Measurements from ENCODE around the gene FILIP1. TPM values are rescaled to one million over a fixed set of nuclear protein-coding genes. Genes with fewer than 3 reads are reported as not detected.

Gene FILIP1
- polyA plus RNA-seq, 1 experiment = 0.44 TPM

DNA sequence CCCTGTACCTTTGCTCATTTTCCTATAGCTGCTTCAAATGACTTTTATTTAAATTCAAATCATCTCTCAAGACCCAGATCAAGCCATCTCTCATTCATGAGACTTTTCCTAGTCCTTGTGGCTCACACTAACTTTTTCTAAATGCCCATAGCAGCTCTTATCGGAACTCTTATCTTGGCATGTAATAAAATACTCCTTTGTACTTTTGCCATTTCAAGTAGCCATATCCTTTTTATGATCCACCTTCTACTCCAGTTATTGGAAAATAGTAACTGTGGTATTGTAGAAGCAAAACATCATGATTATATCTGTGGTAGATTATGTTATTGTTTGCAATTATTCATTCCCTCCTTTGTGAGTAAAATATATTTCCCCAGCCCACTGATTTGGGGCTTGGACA lies 37.6 kb upstream of the FILIP1 start:
- TF ChIP-seq, protein P1, sequence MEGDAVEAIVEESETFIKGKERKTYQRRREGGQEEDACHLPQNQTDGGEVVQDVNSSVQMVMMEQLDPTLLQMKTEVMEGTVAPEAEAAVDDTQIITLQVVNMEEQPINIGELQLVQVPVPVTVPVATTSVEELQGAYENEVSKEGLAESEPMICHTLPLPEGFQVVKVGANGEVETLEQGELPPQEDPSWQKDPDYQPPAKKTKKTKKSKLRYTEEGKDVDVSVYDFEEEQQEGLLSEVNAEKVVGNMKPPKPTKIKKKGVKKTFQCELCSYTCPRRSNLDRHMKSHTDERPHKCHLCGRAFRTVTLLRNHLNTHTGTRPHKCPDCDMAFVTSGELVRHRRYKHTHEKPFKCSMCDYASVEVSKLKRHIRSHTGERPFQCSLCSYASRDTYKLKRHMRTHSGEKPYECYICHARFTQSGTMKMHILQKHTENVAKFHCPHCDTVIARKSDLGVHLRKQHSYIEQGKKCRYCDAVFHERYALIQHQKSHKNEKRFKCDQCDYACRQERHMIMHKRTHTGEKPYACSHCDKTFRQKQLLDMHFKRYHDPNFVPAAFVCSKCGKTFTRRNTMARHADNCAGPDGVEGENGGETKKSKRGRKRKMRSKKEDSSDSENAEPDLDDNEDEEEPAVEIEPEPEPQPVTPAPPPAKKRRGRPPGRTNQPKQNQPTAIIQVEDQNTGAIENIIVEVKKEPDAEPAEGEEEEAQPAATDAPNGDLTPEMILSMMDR (IDR thresholded peaks at IDR 0.05; ENCODE audit: insufficient read depth, low read depth, low read length) = no peak
- ChIA-PET POLR2A (no interaction called here), CTCF (interaction anchor here (2.2 kb wide), 1 partner anchor 264 kb away, joined by 8 read pairs; no protein-coding TSS in a partner anchor)
- Histone ChIP-seq H3K36me3 (ENCODE audit: control insufficient read depth, insufficient read depth, low read length) (no peaks in the 10 kb centered on the region), H3K4me3 (ENCODE audit: low read depth, low read length) (no peak overlapping the region), H3K27me3 (ENCODE audit: control insufficient read depth, insufficient read depth, low read length) (no peaks in the 10 kb centered on the region)
- no peak for DNase-seq (ENCODE audit: low read depth)

DNA sequence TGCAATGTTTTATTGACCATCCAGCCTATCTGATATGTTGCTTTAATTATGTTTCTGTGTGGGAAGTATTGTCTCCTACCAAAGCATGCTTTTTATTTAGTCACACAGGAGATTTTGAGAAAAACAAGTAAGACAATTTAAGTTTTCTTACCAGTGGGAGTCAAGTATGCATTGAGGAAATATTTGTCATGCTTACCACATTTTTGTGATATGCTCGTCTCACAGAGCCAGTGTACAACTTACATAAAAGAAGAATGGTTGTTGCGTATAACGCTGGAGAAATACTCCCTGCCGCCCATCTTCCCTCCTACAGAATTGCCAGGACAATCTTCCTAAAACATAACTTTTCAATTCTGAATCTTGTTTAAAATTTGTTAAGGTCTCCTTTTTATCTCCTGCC lies 37.1 kb upstream of the FILIP1 start:
- Histone ChIP-seq H3K4me3 (ENCODE audit: low read depth, low read length) (no peak overlapping the region), H3K27me3 (ENCODE audit: control insufficient read depth, insufficient read depth, low read length) (no peaks in the 10 kb centered on the region), H3K36me3 (ENCODE audit: control insufficient read depth, insufficient read depth, low read length) (no peaks in the 10 kb centered on the region)
- no peak for DNase-seq (ENCODE audit: low read depth)
- TF ChIP-seq, protein P1 (IDR thresholded peaks at IDR 0.05; ENCODE audit: insufficient read depth, low read depth, low read length) = no peak
- ChIA-PET POLR2A (no interaction called here), CTCF (interaction anchor here (0.8 to 2.2 kb wide), 2 partner anchors 264 to 299 kb away, joined by 3 to 8 read pairs; no protein-coding TSS in a partner anchor)

DNA sequence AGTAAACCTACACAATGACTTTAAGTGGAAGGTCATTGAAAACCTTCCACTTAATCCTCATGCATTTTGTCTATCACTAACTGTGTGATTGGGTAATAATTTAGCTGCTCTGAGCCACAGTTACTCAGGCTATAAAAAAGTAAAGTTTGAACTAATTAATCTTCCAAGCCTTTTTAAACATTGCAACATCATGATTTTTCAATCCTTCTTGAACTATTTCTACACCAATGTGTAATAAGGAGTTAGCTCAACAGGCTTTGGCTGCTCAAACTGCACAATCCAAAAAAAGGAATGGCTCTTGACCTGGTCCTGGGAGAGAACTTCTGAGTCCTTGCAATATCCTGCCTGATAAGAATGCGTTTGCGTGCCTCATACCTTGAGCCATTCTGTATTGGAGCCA lies 34.8 kb upstream of the FILIP1 start:
- DNase-seq (ENCODE audit: low read depth) = no peak
- TF ChIP-seq, protein P1 (IDR thresholded peaks at IDR 0.05; ENCODE audit: insufficient read depth, low read depth, low read length) = no peak
- no peaks in the 10 kb centered on the region for H3K27me3 ChIP-seq (ENCODE audit: control insufficient read depth, insufficient read depth, low read length)
- CTCF ChIA-PET = interaction anchor here (0.7 to 2.5 kb wide), 8 partner anchors 159 to 318 kb away, joined by 3 to 14 read pairs (median 4); partner anchors contain the start of gene COX7A2
- no peaks in the 10 kb centered on the region for H3K36me3 ChIP-seq (ENCODE audit: control insufficient read depth, insufficient read depth, low read length)
- POLR2A ChIA-PET = interaction anchor here (0.7 kb wide), 1 partner anchor 1897 kb away, joined by 6 read pairs; no protein-coding TSS in a partner anchor
- H3K4me3 ChIP-seq (ENCODE audit: low read depth, low read length) = no peak overlapping the region

DNA sequence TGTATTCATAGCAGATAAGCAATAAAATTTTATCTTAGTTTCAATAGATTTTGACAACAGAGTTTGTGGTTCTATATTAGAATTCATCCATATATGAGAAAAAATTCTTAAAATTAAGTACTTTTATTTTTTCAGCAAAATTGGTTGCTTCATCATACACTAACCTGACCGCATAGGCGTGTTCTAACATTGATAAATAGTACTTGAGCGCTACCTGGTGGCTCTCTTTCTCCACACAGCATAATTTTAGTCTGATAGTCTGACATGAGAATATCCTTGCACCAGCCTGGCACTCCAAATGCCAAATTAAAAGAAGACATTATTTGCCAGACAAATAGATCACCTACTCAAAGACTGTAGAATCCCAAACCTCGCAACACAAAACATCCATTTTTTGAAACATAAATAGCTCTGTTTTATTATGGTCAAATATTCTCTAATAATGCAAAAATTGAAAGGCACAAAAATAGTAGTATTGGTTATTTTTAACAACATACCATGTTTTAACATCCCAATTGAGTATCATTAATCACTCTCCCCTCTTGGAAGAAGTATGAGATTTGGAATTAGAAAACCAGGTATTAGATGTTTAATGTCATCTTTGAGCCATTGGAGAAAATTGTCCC lies 33.0 kb upstream of the FILIP1 start:
- POLR2A ChIA-PET = no interaction called here
- Histone ChIP-seq H3K27me3 (ENCODE audit: control insufficient read depth, insufficient read depth, low read length) (no peaks in the 10 kb centered on the region), H3K36me3 (ENCODE audit: control insufficient read depth, insufficient read depth, low read length) (no peaks in the 10 kb centered on the region), H3K4me3 (ENCODE audit: low read depth, low read length) (no peak overlapping the region)
- no peak for DNase-seq (ENCODE audit: low read depth)
- CTCF ChIA-PET = interaction anchor here (0.6 to 2.5 kb wide), 13 partner anchors 158 to 318 kb away, joined by 3 to 14 read pairs (median 3); partner anchors contain the start of gene TMEM30A
- TF ChIP-seq, protein P1 (IDR thresholded peaks at IDR 0.05; ENCODE audit: insufficient read depth, low read depth, low read length) = peak; percentile 65

DNA sequence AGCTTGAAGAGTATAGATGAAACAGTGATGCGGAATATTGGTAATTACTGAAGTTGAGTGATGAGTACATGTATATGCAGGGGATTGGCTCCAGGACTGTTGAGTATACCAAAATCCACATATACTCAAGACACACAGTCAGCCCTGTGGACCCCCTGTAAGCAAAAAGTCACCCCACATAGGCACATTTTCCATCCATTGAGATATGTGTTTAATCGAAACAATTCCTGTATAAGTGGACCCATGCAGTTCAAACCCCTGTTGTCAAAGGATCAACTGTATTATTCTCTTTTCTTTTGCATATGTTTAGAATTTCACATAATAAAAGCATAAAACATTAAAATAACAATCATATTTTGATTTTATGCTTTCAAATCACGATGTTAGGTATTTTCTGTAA lies 32.1 kb upstream of the FILIP1 start:
- ChIA-PET CTCF (interaction anchor here (0.7 to 3.9 kb wide), 8 partner anchors 21 to 267 kb away, joined by 3 to 22 read pairs (median 5); no protein-coding TSS in a partner anchor), POLR2A (no interaction called here)
- no peak for DNase-seq (ENCODE audit: low read depth)

More for the DNA sequence above, 32.1 kb upstream of the FILIP1 start:
- H3K4me3 ChIP-seq (ENCODE audit: low read depth, low read length) = no peak overlapping the region
- TF ChIP-seq, protein P1 (IDR thresholded peaks at IDR 0.05; ENCODE audit: insufficient read depth, low read depth, low read length) = no peak
- H3K27me3 ChIP-seq (ENCODE audit: control insufficient read depth, insufficient read depth, low read length) = no peaks in the 10 kb centered on the region
- no peaks in the 10 kb centered on the region for H3K36me3 ChIP-seq (ENCODE audit: control insufficient read depth, insufficient read depth, low read length)
